Large intestine (tissue), 3 donors: ENCODE data around the gene TOP3B. TPM values are rescaled to one million over a fixed set of nuclear protein-coding genes. Genes with fewer than 3 reads are reported as not detected.

Experiments
- DNase-seq, 2 donors: peaks; one replicate each; pipeline versions ENCODE4 v3.0.0 to v3.0.0-alpha.2; 2013
- H3K27ac ChIP-seq: one replicate; pipeline ENCODE4 v1.5.1; 2013; ENCODE audit warnings: low read length
- H3K27me3 ChIP-seq: 2 replicates; pipeline ENCODE4 v1.6.1; 2013; ENCODE audit warnings: low read length; ENCODE audit not compliant: control insufficient read depth, insufficient read depth
- H3K36me3 ChIP-seq: 2 replicates; pipeline ENCODE4 v1.6.1; 2013; ENCODE audit warnings: low read length; ENCODE audit not compliant: control insufficient read depth, insufficient read depth
- H3K4me1 ChIP-seq: one replicate; pipeline ENCODE4 v1.6.1; 2013; ENCODE audit warnings: low read length; ENCODE audit not compliant: control insufficient read depth, insufficient read depth
- H3K4me3 ChIP-seq: one replicate; pipeline ENCODE4 v1.5.1; 2013; ENCODE audit warnings: low read length
- H3K9me3 ChIP-seq: one replicate; pipeline ENCODE4 v1.6.1; 2013; ENCODE audit warnings: mild to moderate bottlenecking, low read depth, low read length, moderate library complexity; ENCODE audit not compliant: control insufficient read depth
- WGBS: methylation state at CpG from one replicate; pipeline ENCODE4 v1.1.5; 2013; ENCODE audit warnings: low lambda C conversion rate; ENCODE audit not compliant: insufficient coverage; 5-methylcytosine and 5-hydroxymethylcytosine counted together
- polyA plus RNA-seq: library from polyadenylated mRNA; unstranded; fragments of 120-200 nt; gene quantifications from one replicate; pipeline ENCODE4 v1.2.1, GENCODE V29; 2013

The TOP3B gene
- polyA plus RNA-seq, 1 donor = 32.3 TPM

DNA sequence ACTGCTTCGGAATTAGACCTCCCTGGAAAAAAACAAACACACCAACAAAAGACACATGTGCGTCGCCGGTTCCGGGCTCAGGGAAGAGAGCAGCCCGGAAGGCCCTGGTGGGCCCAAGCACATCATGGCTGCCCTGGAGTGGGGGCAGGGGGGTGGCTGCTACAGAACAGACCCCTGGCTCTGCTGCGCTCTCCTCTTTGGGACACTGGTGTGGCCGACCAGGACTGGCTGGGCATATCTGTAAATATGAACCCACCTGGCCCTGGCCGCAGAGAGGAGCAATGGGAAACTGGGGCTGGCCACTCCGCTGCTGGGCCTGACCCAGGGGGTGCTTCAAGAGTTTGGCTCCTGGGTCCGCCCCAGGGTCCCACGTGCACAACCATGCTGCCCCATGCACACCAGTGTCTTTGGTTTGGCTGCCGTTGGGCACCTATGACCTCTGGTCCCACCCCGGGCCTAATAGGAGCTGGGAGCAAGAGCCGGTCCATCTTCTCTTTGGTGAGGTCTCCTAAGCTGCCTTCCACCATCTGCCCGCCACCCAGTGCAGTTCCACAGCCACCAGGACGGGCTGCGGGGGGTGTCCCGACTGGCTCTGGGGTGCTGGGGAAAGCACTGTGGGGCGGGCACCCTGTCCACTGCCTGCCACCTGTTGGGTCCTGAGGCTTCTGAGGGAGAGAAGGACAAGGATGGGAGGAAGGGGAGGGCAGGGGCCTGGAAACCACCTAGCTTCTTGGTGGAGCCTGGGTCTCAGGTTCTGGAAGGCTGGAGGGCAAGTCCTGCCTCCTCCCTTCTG lies 60.0 kb downstream of the TOP3B start:
- DNase-seq = no peak
- no peaks in the 10 kb centered on the region for H3K4me1 ChIP-seq
- no peak overlapping the region for H3K27ac ChIP-seq
- H3K36me3 ChIP-seq = peaks cover 9% of the 10 kb centered on the region
- H3K9me3 ChIP-seq = no peaks in the 10 kb centered on the region
- H3K4me3 ChIP-seq = no peak overlapping the region
- no peaks in the 10 kb centered on the region for H3K27me3 ChIP-seq
- WGBS = no CpG with 5 or more reads among the region's 20 CpGs

DNA sequence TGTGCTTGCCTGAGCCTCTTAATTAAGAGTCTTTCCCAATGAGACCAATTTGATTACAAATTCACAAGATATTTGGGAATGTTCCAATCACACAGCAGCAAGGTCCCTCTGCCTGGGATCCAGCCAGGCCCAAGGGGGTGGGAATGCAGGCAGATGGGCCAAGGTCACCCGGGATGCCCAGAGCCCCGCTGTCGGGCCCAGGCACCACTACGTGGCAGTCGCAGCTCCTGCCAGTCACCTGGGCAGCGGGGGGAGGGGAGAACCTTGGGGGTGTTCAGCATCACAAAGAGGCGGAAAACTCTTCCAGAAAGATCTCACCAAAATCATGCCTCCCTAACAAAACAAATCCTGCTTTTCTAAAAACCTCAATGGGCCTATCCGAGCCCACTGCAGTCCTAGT lies 60.9 kb downstream of the TOP3B start:
- H3K4me1 ChIP-seq = no peaks in the 10 kb centered on the region
- no peaks in the 10 kb centered on the region for H3K27me3 ChIP-seq
- no peak overlapping the region for H3K27ac ChIP-seq
- H3K9me3 ChIP-seq = no peaks in the 10 kb centered on the region
- WGBS = no CpG with 5 or more reads among the region's 8 CpGs
- H3K36me3 ChIP-seq = peaks cover 9% of the 10 kb centered on the region
- no peak for DNase-seq
- H3K4me3 ChIP-seq = no peak overlapping the region

DNA sequence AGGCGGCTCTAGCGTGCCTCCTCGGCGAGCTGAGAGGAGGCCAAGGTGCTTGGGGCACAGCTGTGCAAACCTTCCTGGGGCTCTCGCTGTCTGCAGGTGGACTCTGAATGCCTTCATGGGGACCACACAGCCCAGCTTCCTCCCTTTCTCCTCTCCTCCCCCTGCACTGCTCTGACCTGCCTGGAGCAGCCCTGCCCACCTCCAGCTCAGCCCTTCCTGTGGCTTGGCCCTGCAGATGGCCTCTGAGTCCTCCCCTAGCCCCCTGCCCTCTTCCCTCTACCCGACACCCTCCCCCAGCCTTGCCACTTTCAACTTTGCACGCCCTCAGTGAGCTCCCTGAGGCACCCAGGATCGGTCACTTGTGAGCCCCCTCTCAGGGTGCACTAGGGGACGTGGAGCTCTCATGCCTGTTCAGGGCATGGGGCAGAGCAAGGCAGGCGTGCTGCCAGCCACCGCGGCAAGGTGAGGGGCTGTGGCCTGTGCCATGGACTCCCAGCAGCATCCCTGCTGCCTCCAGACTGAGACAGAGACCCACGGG lies 61.3 kb downstream of the TOP3B start:
- DNase-seq = no peak
- H3K36me3 ChIP-seq = peaks cover 9% of the 10 kb centered on the region
- no peak overlapping the region for H3K4me3 ChIP-seq
- no peaks in the 10 kb centered on the region for H3K9me3 ChIP-seq
- WGBS = no CpG with 5 or more reads among the region's 13 CpGs
- no peaks in the 10 kb centered on the region for H3K27me3 ChIP-seq
- H3K27ac ChIP-seq = no peak overlapping the region
- H3K4me1 ChIP-seq = no peaks in the 10 kb centered on the region

DNA sequence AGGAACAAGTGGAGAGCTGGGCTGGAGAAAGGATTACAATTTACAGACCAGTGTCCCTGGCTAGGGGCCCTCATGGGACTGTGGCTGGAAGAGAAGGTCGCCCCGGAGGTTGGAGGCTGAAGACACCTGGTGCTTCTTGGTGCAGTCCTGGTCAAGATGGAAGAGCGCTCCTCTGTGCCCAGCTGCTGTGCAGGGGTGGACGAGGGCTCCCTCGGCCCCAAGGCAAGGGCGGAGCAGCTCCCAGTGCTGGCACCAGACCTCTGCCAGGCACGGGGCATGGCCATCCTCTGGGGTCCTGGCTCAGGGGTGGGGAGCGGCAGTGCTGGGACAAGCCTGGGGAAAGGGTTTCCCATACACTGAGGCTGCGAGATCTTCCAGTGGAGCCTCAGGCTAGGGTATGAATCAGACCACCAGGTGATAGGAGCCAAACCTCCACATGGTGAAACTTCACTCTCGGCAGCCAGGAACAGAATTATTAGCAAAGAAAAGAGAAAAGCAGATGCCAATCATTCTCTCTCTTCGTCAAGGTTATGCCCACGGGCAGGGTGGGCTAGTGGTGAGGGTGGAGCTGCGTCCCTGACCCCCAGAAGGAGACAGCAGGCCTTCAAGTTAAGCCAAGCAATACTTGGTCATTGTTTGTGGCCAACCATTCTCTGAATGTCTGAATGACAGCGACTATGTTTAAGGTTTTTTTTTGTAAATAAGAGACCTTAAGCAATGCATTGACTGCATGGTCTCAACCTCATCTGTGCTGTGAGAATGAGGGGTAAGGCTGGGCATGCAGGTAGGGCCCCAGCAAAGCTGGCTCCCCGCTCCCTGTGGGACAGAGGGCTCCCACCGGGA lies 62.0 kb downstream of the TOP3B start:
- no peak overlapping the region for H3K27ac ChIP-seq
- peaks cover 9% of the 10 kb centered on the region for H3K36me3 ChIP-seq
- H3K4me1 ChIP-seq = no peaks in the 10 kb centered on the region
- H3K9me3 ChIP-seq = no peaks in the 10 kb centered on the region
- H3K27me3 ChIP-seq = no peaks in the 10 kb centered on the region
- no peak for DNase-seq
- WGBS = no CpG with 5 or more reads among the region's 16 CpGs
- no peak overlapping the region for H3K4me3 ChIP-seq

DNA sequence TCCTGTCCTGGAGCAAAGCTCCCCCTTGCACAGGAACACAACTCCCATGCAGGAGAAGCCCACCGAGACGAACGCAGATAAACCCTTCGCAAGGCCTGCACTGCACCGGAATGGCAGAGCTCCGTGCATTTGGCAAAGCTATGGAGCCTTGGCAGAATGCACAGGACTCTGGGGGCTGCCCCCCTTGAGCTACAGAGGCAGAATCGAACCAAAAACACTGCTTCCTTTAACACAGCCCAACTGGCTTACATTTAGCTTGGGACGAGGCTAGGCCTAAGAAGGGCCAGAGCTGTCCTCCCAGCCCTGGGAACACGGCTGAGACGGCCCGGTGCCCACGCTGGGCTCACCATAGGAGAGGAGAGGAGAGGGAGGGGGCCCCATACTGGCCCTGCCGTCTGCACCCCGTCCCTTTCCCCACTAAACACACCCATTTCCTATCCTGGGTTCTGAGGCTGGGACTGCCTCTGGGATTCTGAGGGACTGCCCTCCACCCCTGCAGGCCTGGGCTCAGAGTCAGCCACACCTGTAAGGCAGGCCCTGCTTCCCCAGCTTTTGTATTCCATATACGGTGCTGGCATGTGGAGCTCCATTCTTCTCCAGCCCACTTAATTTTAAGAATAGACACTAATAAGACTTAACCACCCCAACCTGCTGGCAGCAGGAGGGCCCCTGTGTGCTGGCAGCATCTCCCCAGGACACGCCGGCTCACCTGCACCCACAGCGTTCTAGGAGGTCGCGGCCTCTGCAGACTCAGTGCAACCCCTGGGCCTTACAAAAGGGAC lies 62.9 kb downstream of the TOP3B start:
- Histone ChIP-seq H3K27me3 (no peaks in the 10 kb centered on the region), H3K9me3 (no peaks in the 10 kb centered on the region), H3K36me3 (peaks cover 6% of the 10 kb centered on the region), H3K4me3 (no peak overlapping the region), H3K27ac (no peak overlapping the region), H3K4me1 (no peaks in the 10 kb centered on the region)
- no CpG with 5 or more reads among the region's 20 CpGs for WGBS
- no peak for DNase-seq

DNA sequence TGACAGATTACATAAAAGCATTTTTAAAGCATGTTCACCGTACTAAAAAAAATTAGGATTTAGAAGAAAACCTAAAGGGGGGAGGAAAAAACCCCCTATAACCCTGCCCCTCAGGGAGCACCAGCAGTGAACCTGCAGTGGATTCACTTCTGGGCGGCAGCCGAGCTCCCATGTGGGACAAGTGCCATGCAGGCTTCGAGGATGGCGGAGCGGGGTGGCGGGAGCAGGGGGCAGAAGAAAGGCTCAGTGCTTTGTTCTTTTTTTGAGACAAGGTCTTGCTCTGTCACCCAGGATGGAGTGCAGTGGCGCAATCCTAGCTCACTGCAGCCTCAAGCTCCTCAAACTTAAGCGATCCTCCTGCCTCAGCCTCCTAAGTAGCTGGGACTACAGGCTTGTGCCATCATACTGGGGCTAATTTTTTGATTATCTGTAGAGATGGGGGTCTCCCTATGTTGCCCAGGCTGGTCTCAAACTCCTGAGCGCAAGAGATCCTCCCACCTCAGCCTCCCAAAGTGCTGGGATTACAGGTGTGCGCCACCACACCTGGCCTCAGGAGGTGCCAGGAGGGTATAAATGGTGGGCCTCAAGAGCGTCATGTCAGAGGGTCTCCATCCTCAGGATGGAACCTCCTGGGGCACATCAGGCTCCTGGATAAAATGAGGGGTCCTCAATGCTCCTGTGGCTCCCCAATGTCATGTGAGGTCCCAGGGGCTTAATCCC lies 64.0 kb downstream of the TOP3B start:
- Histone ChIP-seq H3K36me3 (peaks cover 6% of the 10 kb centered on the region), H3K9me3 (no peaks in the 10 kb centered on the region), H3K27me3 (no peaks in the 10 kb centered on the region), H3K4me1 (no peaks in the 10 kb centered on the region), H3K4me3 (no peak overlapping the region), H3K27ac (no peak overlapping the region)
- 100% methylated on average over 1 of the region's 12 CpGs for WGBS
- DNase-seq = no peak

DNA sequence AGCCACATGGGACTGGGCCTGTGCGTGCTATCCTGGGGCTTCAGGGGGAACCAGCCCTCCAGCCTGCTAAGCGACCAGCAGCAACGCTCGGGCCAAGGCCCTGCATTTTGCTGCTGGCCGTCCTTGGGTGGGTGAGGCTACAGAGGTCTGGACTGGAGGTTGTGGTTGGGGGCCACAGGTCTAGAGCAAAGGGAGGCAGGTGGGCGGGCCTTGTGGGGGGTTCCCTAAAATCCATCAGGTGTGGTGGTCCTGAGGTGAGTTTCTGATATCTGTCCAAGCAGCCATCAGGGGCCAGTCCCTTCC lies 64.7 kb downstream of the TOP3B start:
- H3K4me1 ChIP-seq = no peaks in the 10 kb centered on the region
- no CpG with 5 or more reads among the region's 6 CpGs for WGBS
- H3K27ac ChIP-seq = no peak overlapping the region
- no peak for DNase-seq
- H3K9me3 ChIP-seq = no peaks in the 10 kb centered on the region
- no peak overlapping the region for H3K4me3 ChIP-seq
- peaks cover 5% of the 10 kb centered on the region for H3K36me3 ChIP-seq
- no peaks in the 10 kb centered on the region for H3K27me3 ChIP-seq

DNA sequence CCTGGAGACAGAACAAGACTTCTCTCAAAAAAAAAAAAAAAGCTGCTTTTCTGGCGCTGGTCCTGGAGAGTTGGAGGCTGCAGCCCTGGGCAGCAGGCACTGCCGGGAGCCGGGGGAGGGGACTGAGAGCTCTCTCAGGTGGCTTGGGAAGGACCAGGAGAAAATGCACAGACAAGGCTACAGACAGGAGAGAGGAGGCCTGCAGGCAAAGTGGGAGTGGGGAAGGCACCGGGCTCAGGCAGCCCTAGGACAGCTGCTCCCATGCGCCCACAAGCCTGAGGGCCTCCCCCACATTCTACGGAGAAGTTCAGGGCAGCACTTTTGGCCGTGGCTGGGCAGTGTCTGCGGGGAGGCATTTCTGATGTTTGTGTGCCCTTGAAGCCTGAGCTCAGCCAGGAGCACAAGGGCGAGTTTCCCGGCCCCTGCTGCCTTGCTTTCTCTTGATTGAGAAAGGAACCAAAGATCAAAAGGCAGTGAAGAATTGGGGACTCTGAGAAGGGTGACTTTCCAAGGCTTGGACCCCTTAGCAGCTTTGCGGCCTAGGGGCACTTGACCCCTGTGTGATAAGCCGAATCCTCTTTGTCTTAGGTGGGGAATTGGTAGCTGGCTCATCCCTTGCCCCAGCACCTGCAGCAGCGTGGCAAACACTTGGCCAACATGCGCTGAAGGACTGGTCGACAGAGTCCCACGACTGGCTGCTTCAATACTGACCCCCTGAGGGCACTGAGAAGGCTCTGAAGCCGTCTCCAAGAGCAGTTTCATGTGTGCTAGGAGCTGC lies 65.2 kb downstream of the TOP3B start:
- DNase-seq = no peak
- WGBS = no CpG with 5 or more reads among the region's 17 CpGs
- no peaks in the 10 kb centered on the region for H3K4me1 ChIP-seq
- no peaks in the 10 kb centered on the region for H3K9me3 ChIP-seq
- H3K36me3 ChIP-seq = peaks cover 2% of the 10 kb centered on the region
- H3K27me3 ChIP-seq = no peaks in the 10 kb centered on the region
- no peak overlapping the region for H3K27ac ChIP-seq
- H3K4me3 ChIP-seq = no peak overlapping the region

DNA sequence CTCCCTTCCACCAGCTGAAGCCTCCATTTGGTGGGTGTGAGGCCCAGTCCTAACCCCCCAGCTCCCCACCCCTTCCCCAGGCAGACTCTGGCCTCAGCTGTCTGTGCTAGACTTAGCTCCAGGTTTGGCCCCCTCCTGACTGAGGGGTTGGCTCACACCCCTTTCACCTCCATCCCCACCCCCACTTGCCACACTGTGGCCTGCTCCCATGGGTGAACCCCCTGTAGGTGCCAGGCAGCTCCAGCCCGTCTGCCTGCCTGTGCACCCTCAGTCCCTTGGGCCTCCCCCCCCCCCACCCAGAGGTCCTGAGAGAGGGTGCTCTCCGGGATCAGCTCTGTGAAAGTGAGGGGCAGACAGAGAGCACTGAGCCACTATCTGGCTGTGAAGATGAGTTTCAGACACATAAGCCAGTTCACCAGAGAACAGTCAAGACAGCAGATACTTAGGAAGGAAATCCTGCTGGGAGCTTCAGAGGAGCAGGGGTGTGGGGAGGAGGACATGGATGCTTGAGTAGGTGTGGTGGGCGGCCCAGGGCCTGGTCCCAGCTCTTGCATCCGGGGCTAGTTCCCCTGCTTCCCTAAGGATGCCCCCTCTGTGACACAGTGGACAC lies 66.2 kb downstream of the TOP3B start:
- Histone ChIP-seq H3K9me3 (no peaks in the 10 kb centered on the region), H3K27ac (no peak overlapping the region), H3K4me1 (no peaks in the 10 kb centered on the region), H3K36me3 (peaks cover 2% of the 10 kb centered on the region), H3K4me3 (no peak overlapping the region), H3K27me3 (no peaks in the 10 kb centered on the region)
- WGBS = no CpG with 5 or more reads among the region's 4 CpGs
- DNase-seq = no peak
